Fibroblast of skin of left quadriceps (primary cell): ENCODE data around the gene RGS5.

ENCODE experiments used
- DNase-seq, 2 experiments: peaks; one replicate each; pipeline ENCODE4 v3.0.0-alpha.2; 2013; ENCODE audit warnings: low read depth in 2 of 2

The RGS5 gene

GRCh38 chr1:163182330-163182949, 20.3 kb downstream of the RGS5 start:
- DNase-seq, result no peak

GRCh38 chr1:163178628-163179027, 24.1 kb downstream of the RGS5 start:
- no peak for DNase-seq

GRCh38 chr1:163176797-163177196, 25.9 kb downstream of the RGS5 start:
- DNase-seq, result no peak

GRCh38 chr1:163174524-163175437, 27.9 kb downstream of the RGS5 start:
- peak in 1 of 2 experiments; percentile 39 for DNase-seq

- DNase-seq, result no peak
Observed at GRCh38 chr1:163173121-163173520, 29.6 kb downstream of the RGS5 start.

- DNase-seq, result no peak
Observed at GRCh38 chr1:163172596-163172995, 30.1 kb downstream of the RGS5 start.

GRCh38 chr1:163171826-163172225, 30.9 kb downstream of the RGS5 start:
- DNase-seq, result no peak

GRCh38 chr1:163170975-163171676, 31.6 kb downstream of the RGS5 start:
- no peak for DNase-seq

GRCh38 chr1:163170331-163170730, 32.4 kb downstream of the RGS5 start:
- DNase-seq, result peak in 1 of 2 experiments; percentile 51

GRCh38 chr1:163169553-163169952, 33.2 kb downstream of the RGS5 start:
- DNase-seq, result no peak

GRCh38 chr1:163168053-163168452, 34.7 kb downstream of the RGS5 start:
- peak; percentile 99 for DNase-seq

- DNase-seq, result no peak
Observed at GRCh38 chr1:163166886-163167555, 35.7 kb downstream of the RGS5 start.

- DNase-seq, result no peak
Observed at GRCh38 chr1:163165119-163165518, 37.6 kb downstream of the RGS5 start.

- no peak for DNase-seq
Observed at GRCh38 chr1:163163881-163164582, 38.7 kb downstream of the RGS5 start.

GRCh38 chr1:163163163-163163562, 39.6 kb downstream of the RGS5 start:
- DNase-seq, result no peak

- peak; percentile 88 to 89 for DNase-seq
Observed at GRCh38 chr1:163162381-163162914, 40.3 kb downstream of the RGS5 start.

GRCh38 chr1:163161841-163162240, 40.9 kb downstream of the RGS5 start:
- no peak for DNase-seq

GRCh38 chr1:163161337-163161736, 41.4 kb downstream of the RGS5 start:
- DNase-seq, result no peak

- no peak for DNase-seq
Observed at GRCh38 chr1:163155606-163156005, 47.1 kb downstream of the RGS5 start.

GRCh38 chr1:163148911-163149310, 53.8 kb downstream of the RGS5 start:
- DNase-seq, result no peak

GRCh38 chr1:163147019-163147418, 55.7 kb downstream of the RGS5 start:
- DNase-seq, result no peak
